Panc1 (cell line): ENCODE results near the gene SERGEF.

ENCODE experiments used
- CTCF ChIP-seq: fragments of 450-650 bp; IDR thresholded peaks from 2 replicates; pipeline ENCODE4 v1.5.1; 2017; ENCODE audit warnings: mild to moderate bottlenecking
- POLR2AphosphoS5 ChIP-seq: IDR thresholded peaks from 2 replicates; pipeline ENCODE4 v1.6.1; 2012; ENCODE audit warnings: mild to moderate bottlenecking, low read depth, low read length, moderate library complexity
- SIN3A ChIP-seq: IDR thresholded peaks from 2 replicates; pipeline ENCODE4 v1.6.1; 2012; ENCODE audit warnings: low read depth, mild to moderate bottlenecking, low read length, moderate library complexity, borderline replicate concordance; ENCODE audit not compliant: insufficient read depth
- TCF7L2 ChIP-seq: IDR thresholded peaks from 2 replicates; pipeline ENCODE4 v1.6.1; 2011; ENCODE audit warnings: mild to moderate bottlenecking, low read depth, low read length, inconsistent platforms
- TF ChIP-seq, protein P1 (sequence below), 2 experiments: IDR thresholded peaks; 2 replicates each; pipeline ENCODE4 v1.6.1; 2011 to 2012; ENCODE audit warnings: low read depth in 2 of 2, control low read depth in 1 of 2, low read length in 1 of 2, mild to moderate bottlenecking in 1 of 2, moderate library complexity in 1 of 2; ENCODE audit not compliant: insufficient read depth in 1 of 2

DNA sequence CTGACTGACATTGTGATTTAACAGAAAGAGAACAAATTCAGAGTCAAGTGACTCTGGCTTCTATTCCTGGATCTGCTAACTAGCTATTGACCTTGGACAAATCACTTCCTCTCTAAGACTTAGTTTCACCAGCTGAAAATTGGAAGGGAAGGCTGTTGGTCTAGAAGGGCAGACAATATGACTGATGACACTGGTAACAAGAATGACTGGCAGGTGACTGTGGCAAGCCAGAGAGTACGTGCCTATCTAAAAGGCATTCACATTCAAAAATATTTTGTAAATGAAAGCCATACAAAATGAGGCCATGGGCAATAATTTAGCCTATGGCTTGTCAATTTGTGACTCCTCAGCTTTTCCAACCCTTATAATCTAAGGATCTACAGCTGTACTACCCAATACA is 23.5 kb downstream of the SERGEF start:
- TF ChIP-seq POLR2AphosphoS5: no peak
- no peak for TF ChIP-seq CTCF
- no peak for TF ChIP-seq SIN3A
- TF ChIP-seq, protein P1, sequence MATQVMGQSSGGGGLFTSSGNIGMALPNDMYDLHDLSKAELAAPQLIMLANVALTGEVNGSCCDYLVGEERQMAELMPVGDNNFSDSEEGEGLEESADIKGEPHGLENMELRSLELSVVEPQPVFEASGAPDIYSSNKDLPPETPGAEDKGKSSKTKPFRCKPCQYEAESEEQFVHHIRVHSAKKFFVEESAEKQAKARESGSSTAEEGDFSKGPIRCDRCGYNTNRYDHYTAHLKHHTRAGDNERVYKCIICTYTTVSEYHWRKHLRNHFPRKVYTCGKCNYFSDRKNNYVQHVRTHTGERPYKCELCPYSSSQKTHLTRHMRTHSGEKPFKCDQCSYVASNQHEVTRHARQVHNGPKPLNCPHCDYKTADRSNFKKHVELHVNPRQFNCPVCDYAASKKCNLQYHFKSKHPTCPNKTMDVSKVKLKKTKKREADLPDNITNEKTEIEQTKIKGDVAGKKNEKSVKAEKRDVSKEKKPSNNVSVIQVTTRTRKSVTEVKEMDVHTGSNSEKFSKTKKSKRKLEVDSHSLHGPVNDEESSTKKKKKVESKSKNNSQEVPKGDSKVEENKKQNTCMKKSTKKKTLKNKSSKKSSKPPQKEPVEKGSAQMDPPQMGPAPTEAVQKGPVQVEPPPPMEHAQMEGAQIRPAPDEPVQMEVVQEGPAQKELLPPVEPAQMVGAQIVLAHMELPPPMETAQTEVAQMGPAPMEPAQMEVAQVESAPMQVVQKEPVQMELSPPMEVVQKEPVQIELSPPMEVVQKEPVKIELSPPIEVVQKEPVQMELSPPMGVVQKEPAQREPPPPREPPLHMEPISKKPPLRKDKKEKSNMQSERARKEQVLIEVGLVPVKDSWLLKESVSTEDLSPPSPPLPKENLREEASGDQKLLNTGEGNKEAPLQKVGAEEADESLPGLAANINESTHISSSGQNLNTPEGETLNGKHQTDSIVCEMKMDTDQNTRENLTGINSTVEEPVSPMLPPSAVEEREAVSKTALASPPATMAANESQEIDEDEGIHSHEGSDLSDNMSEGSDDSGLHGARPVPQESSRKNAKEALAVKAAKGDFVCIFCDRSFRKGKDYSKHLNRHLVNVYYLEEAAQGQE (IDR thresholded peaks at IDR 0.05; ENCODE audit: insufficient read depth in 1 of 2, low read depth in 2 of 2, low read length in 1 of 2): no peak
- TF ChIP-seq TCF7L2: no peak
